Coronary artery (tissue), 2 donors: ENCODE results near the gene GLT8D1.

ENCODE experiments used
- DNase-seq: peaks from one replicate; pipeline ENCODE4 v3.0.0-alpha.2; 2017; ENCODE audit warnings: low spot score
- H3K27ac ChIP-seq, 2 donors: fragments of 200-600 bp; sonication (generic); one replicate each; pipeline ENCODE4 v1.5.1; 2016 to 2019
- H3K4me3 ChIP-seq: fragments of 200-600 bp; sonication (generic); 2 replicates; pipeline ENCODE4 v1.5.1; 2016; ENCODE audit warnings: mild to moderate bottlenecking, moderate library complexity
- TF ChIP-seq, protein P1 (sequence below): fragments of 200-600 bp; sonication (generic); IDR thresholded peaks from one replicate; pipeline ENCODE4 v1.5.1; 2019; ENCODE audit warnings: antibody characterized with exemption

The GLT8D1 gene

DNA sequence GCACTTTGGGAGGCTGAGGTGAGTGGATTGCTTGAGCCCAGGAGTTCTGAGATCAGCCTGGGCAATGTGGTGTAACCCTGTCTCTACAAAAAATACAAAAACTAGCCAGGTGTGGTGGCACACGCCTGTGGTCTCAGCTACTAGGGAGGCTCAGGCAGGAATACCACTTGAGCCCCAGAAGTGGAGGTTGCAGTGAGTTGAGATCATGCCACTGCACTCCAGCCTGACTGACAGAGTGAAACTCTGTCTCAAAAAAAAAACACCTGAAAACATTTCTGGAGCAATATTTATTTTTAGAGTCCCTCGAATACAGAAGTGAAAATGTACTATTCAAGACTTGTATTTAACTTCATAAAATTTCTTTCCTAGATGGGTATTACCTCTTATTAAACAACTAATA, 4.9 kb upstream of the GLT8D1 start:
- DNase-seq: no peak
- Histone ChIP-seq H3K27ac (no peak overlapping the region), H3K4me3 (no peak overlapping the region)
- TF ChIP-seq, protein P1, sequence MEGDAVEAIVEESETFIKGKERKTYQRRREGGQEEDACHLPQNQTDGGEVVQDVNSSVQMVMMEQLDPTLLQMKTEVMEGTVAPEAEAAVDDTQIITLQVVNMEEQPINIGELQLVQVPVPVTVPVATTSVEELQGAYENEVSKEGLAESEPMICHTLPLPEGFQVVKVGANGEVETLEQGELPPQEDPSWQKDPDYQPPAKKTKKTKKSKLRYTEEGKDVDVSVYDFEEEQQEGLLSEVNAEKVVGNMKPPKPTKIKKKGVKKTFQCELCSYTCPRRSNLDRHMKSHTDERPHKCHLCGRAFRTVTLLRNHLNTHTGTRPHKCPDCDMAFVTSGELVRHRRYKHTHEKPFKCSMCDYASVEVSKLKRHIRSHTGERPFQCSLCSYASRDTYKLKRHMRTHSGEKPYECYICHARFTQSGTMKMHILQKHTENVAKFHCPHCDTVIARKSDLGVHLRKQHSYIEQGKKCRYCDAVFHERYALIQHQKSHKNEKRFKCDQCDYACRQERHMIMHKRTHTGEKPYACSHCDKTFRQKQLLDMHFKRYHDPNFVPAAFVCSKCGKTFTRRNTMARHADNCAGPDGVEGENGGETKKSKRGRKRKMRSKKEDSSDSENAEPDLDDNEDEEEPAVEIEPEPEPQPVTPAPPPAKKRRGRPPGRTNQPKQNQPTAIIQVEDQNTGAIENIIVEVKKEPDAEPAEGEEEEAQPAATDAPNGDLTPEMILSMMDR: no peak

GRCh38 chr3:52707585-52707984, 2.0 kb upstream of the GLT8D1 start:
- H3K27ac ChIP-seq: no peak overlapping the region
- no peak overlapping the region for H3K4me3 ChIP-seq
- no peak for DNase-seq
- TF ChIP-seq, protein P1: no peak

- TF ChIP-seq, protein P1: no peak
- Histone ChIP-seq H3K27ac (peak overlapping the region; percentile 76 to 91), H3K4me3 (peak overlapping the region; percentile 83)
- DNase-seq: no peak
These were observed 228 bp downstream of the GLT8D1 start for GRCh38 chr3:52705438-52705687.

- Histone ChIP-seq H3K27ac (peak overlapping the region; percentile 76 to 91), H3K4me3 (peak overlapping the region; percentile 83)
- no peak for DNase-seq
- TF ChIP-seq, protein P1: no peak
These were observed 767 bp downstream of the GLT8D1 start for GRCh38 chr3:52704611-52705437.

GRCh38 chr3:52703341-52703740, 2.2 kb downstream of the GLT8D1 start:
- no peak for DNase-seq
- H3K4me3 ChIP-seq: no peak overlapping the region
- TF ChIP-seq, protein P1: no peak
- peak overlapping the region in 1 of 2 donors; percentile 22 for H3K27ac ChIP-seq

- Histone ChIP-seq H3K27ac (no peak overlapping the region), H3K4me3 (no peak overlapping the region)
- DNase-seq: no peak
- TF ChIP-seq, protein P1: no peak
These were observed 8.0 kb downstream of the GLT8D1 start for GRCh38 chr3:52697632-52697965.

DNA sequence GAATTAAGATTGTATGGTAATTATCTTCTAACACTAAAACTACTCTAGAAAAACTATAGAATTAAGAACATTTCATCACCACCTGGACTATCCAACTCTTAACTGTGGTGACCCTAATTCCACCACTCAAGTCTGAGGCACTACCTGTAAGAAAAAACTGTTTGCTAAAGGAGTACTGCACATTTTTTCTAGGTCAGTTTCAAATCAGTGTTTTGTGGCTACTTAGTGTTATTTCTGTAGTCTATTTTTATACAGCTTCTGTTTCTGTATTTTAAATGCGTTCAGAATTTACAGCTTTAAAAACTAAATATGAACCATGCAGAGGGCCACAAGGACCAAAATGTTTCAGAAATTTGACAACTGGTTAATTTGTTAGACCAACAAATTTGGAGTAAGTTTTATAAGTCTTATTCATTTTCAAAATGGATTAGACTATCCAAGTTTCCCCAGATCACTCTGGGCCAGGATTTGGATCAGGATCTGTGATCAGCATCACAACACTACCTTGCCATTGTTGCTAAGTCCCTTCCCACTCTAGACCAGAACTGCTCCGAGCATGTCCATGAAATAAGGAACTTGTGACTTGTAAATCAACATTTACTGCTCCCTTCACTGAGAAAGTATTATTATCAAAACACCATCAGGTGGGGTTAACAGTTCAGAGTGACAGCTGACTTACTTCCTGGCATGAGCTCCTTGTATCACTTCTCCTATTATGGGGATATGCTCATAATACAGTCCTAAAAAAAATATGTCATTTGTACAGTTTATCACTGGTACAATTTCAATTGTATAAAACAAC, 8.6 kb downstream of the GLT8D1 start:
- Histone ChIP-seq H3K27ac (no peak overlapping the region), H3K4me3 (no peak overlapping the region)
- TF ChIP-seq, protein P1: no peak
- DNase-seq: no peak
